NB4 (cell line): ENCODE measurements around the gene GALNT2.

Source experiments
- DNase-seq: peaks from one replicate; pipeline ENCODE4 v3.0.0; 2010; ENCODE audit warnings: low read depth
- H3K4me3 ChIP-seq: one replicate; pipeline ENCODE4 v1.5.1; 2011; ENCODE audit warnings: mild to moderate bottlenecking, low read depth, low read length, moderate library complexity
- CTCF ChIP-seq: IDR thresholded peaks from one replicate; pipeline ENCODE4 v1.5.1; 2012; ENCODE audit warnings: low read depth, low read length
- MAX ChIP-seq: IDR thresholded peaks from 2 replicates; pipeline ENCODE4 v1.6.1; 2011; ENCODE audit warnings: low read depth, low read length
- MYC ChIP-seq: IDR thresholded peaks from 2 replicates; pipeline ENCODE4 v1.6.1; 2011; ENCODE audit warnings: low read depth, low read length
- POLR2A ChIP-seq: IDR thresholded peaks from 2 replicates; pipeline ENCODE4 v1.6.1; 2011; ENCODE audit warnings: mild to moderate bottlenecking; ENCODE audit not compliant: insufficient read length; ENCODE audit errors: extremely low read depth

Gene GALNT2

GRCh38 chr1:230103306-230104173 is 36.5 kb downstream of the GALNT2 start:
- H3K4me3 ChIP-seq = no peak overlapping the region
- TF ChIP-seq POLR2A (no peak), MYC (no peak), MAX (no peak), CTCF (no peak)
- DNase-seq = no peak

GRCh38 chr1:230104395-230105244 is 37.6 kb downstream of the GALNT2 start:
- DNase-seq = peak; percentile 77
- TF ChIP-seq POLR2A = no peak
- no peak for TF ChIP-seq CTCF
- no peak for TF ChIP-seq MAX
- no peak for TF ChIP-seq MYC
- no peak overlapping the region for H3K4me3 ChIP-seq

- TF ChIP-seq MYC (no peak), MAX (no peak), CTCF (no peak), POLR2A (no peak)
- no peak for DNase-seq
- no peak overlapping the region for H3K4me3 ChIP-seq
These were observed 38.3 kb downstream of the GALNT2 start for GRCh38 chr1:230105245-230105753.

GRCh38 chr1:230105754-230106625 is 39.0 kb downstream of the GALNT2 start:
- peak; percentile 68 for DNase-seq
- H3K4me3 ChIP-seq = no peak overlapping the region
- TF ChIP-seq MAX (no peak), POLR2A (no peak), CTCF (no peak), MYC (no peak)

GRCh38 chr1:230107941-230108340 is 40.9 kb downstream of the GALNT2 start:
- DNase-seq = no peak
- H3K4me3 ChIP-seq = no peak overlapping the region
- no peak for TF ChIP-seq MYC
- no peak for TF ChIP-seq POLR2A
- TF ChIP-seq CTCF = no peak
